HepG2 (cell line): ENCODE results near the gene POLA1. TPM values are rescaled to one million over a fixed set of nuclear protein-coding genes. Genes with fewer than 3 reads are reported as not detected.

Experiments
- ATAC-seq: fragments of 200-7000 bp; cut with Tn5 transposase; 3 replicates; pipeline ENCODE4 v1.9.1; 2020; ENCODE audit warnings: mild to moderate bottlenecking, moderate library complexity
- BruUV-seq: library from RNA; stranded (reverse); fragments of 400-500 nt; replicated peaks from 2 replicates; lab custom pipeline; 2021; lab: Mats Ljungman, UMichigan
- CTCF ChIA-PET: fragments of 300-600 bp; formaldehyde crosslinking; extraction: SDS; loops from one replicate; lab custom pipeline; 2021; ENCODE audit warnings: low total read pairs, inconsistent platforms, low intra/inter-chr PET ratio; lab: Yijun Ruan, JAX
- POLR2A ChIA-PET: fragments of 350-600 bp; sonication (Branson Sonifier 250); formaldehyde crosslinking; loops from one replicate; lab custom pipeline; 2020; ENCODE audit warnings: antibody characterized with exemption, inconsistent platforms; lab: Yijun Ruan, JAX
- DNase-seq: peaks from one replicate; pipeline ENCODE4 v3.0.0-alpha.2; 2015; ENCODE audit warnings: low spot score
- FAIRE-seq: peaks from 3 replicates; lab custom pipeline; 2011; peaks lifted over from hg19 to GRCh38; lab: Jason Lieb, UNC
- H2AFZ ChIP-seq: one replicate; pipeline ENCODE4 v1.6.1; 2011; ENCODE audit warnings: low read length, inconsistent platforms
- H3K27ac ChIP-seq: fragments of 300-600 bp; 3 replicates; pipeline ENCODE4 v1.8.0; 2011; ENCODE audit warnings: mixed run types, mild to moderate bottlenecking, mixed read lengths, low read length, inconsistent platforms; ENCODE audit not compliant: insufficient read depth; ENCODE audit errors: extremely low read length
- H3K27me3 ChIP-seq, 2 experiments: fragments of 200-600 bp in 1 of 2; 2 replicates in 1 of 2; 3 replicates in 1 of 2; pipeline versions ENCODE4 v1.6.0 to v1.8.0; 2011; ENCODE audit warnings: low read length in 2 of 2, mild to moderate bottlenecking in 2 of 2, moderate library complexity in 2 of 2, inconsistent platforms in 1 of 2; ENCODE audit not compliant: insufficient read depth in 2 of 2, control insufficient read depth in 1 of 2
- H3K36me3 ChIP-seq, 2 experiments: fragments of 200-600 bp in 1 of 2; replicated peaks in 1 of 2; 2 replicates in 1 of 2; 3 replicates in 1 of 2; pipeline versions ENCODE4 v1.5.1 to v1.8.0; 2011; ENCODE audit warnings: low read length in 2 of 2, inconsistent platforms in 1 of 2; ENCODE audit not compliant: insufficient read depth in 2 of 2, control insufficient read depth in 1 of 2
- H3K4me1 ChIP-seq: 2 replicates; pipeline ENCODE4 v1.5.1; 2012; ENCODE audit warnings: low read length, inconsistent platforms; ENCODE audit not compliant: insufficient read depth
- H3K4me2 ChIP-seq: 2 replicates; pipeline ENCODE4 v1.6.0; 2011; ENCODE audit warnings: low read depth, low read length, inconsistent platforms
- H3K4me3 ChIP-seq, 3 experiments: fragments of 200-600 bp in 1 of 3; sonication (generic), shearing (Covaris generic) in 1 of 3; replicated peaks in 1 of 3; 2 replicates each; pipeline ENCODE4 v1.5.1; 2011 to 2016; ENCODE audit warnings: low read length in 3 of 3, inconsistent platforms in 2 of 3, low read depth in 2 of 3, mild to moderate bottlenecking in 2 of 3, control low read depth in 1 of 3, mixed read lengths in 1 of 3; ENCODE audit not compliant: insufficient read depth in 1 of 3
- H3K79me2 ChIP-seq: one replicate; pipeline ENCODE4 v1.6.1; 2011; ENCODE audit warnings: low read length, inconsistent platforms; ENCODE audit not compliant: insufficient read depth
- H3K9ac ChIP-seq: 2 replicates; pipeline ENCODE4 v1.6.0; 2011; ENCODE audit warnings: mild to moderate bottlenecking, low read depth, low read length, inconsistent platforms; ENCODE audit not compliant: insufficient read depth
- H3K9me3 ChIP-seq: 2 replicates; pipeline ENCODE4 v1.5.1; 2012; ENCODE audit warnings: mild to moderate bottlenecking, low read length
- H4K20me1 ChIP-seq: 2 replicates; pipeline ENCODE4 v1.6.0; 2011; ENCODE audit warnings: inconsistent platforms, mild to moderate bottlenecking, low read length, moderate library complexity; ENCODE audit not compliant: insufficient read depth
- CENPT ChIP-seq: sonication (generic); formaldehyde crosslinking; IDR thresholded peaks from 2 replicates; pipeline ENCODE4 v1.8.0; 2022; ENCODE audit warnings: low read depth, mild to moderate bottlenecking, moderate library complexity, missing genetic modification reagents
- GLMP ChIP-seq: sonication (generic); formaldehyde crosslinking; IDR thresholded peaks from 2 replicates; pipeline ENCODE4 v1.9.0; 2021; ENCODE audit warnings: missing genetic modification reagents, mild to moderate bottlenecking, borderline replicate concordance
- MATR3 ChIP-seq: sonication (generic); formaldehyde crosslinking; IDR thresholded peaks from 2 replicates; pipeline ENCODE4 v1.4.0; 2020; ENCODE audit warnings: missing genetic modification reagents
- MED13 ChIP-seq: sonication (generic); formaldehyde crosslinking; IDR thresholded peaks from 2 replicates; pipeline ENCODE4 v1.5.0; 2020; ENCODE audit warnings: missing genetic modification reagents
- NFIC ChIP-seq: IDR thresholded peaks from 2 replicates; pipeline ENCODE4 v1.6.1; 2012; ENCODE audit warnings: mild to moderate bottlenecking, low read length, inconsistent platforms
- SNAI1 ChIP-seq: sonication (generic); formaldehyde crosslinking; IDR thresholded peaks from 2 replicates; pipeline ENCODE4 v1.5.0; 2020; ENCODE audit warnings: mild to moderate bottlenecking, missing genetic modification reagents, borderline replicate concordance
- TFDP1 ChIP-seq: IDR thresholded peaks from 2 replicates; pipeline ENCODE4 v1.6.1; 2016; ENCODE audit warnings: missing compliant biosample characterization, missing genetic modification reagents, borderline replicate concordance
- TP53 ChIP-seq: sonication (generic); formaldehyde crosslinking; conservative IDR thresholded peaks from 2 replicates; pipeline ENCODE4 v1.4.0; 2020; ENCODE audit warnings: missing genetic modification reagents
- XRCC5 ChIP-seq: fragments of 200-400 bp; formaldehyde crosslinking; optimal IDR thresholded peaks from 2 replicates; pipeline ENCODE3; 2017; ENCODE audit warnings: mild to moderate bottlenecking, low read length
- ZMYM4 ChIP-seq: sonication (generic); formaldehyde crosslinking; IDR thresholded peaks from 2 replicates; pipeline ENCODE4 v1.8.1; 2023; ENCODE audit warnings: mild to moderate bottlenecking, missing genetic modification reagents
- ZNF670 ChIP-seq: sonication (generic); formaldehyde crosslinking; IDR thresholded peaks from 2 replicates; pipeline ENCODE4 v1.8.0; 2022; ENCODE audit warnings: mild to moderate bottlenecking, missing genetic modification reagents, borderline replicate concordance
- ZSCAN5A ChIP-seq: sonication (generic); formaldehyde crosslinking; IDR thresholded peaks from 2 replicates; pipeline ENCODE4 v1.8.0; 2022; ENCODE audit warnings: mild to moderate bottlenecking, missing genetic modification reagents, borderline replicate concordance
- WGBS: methylation state at CpG from one replicate; pipeline ENCODE4 v1.1.6; 2017; ENCODE audit warnings: low lambda C conversion rate; 5-methylcytosine and 5-hydroxymethylcytosine counted together
- in situ Hi-C: cut with HindIII; loops from 2 replicates; pipeline ENCODE4 v1.10.0; 2017; ENCODE audit warnings: low pct_unique_long_range_greater_than_20kb; ENCODE audit not compliant: extremely low pct_ligation_motif_present
- intact Hi-C: fragments of 100-400 bp; cut with micrococcal nuclease; formaldehyde crosslinking; loops from one replicate; pipeline ENCODE4 v1.10.0; 2022; ENCODE audit not compliant: unreplicated experiment
- polyA plus RNA-seq, 8 experiments: library from polyadenylated mRNA; depleted of rRNA in 3 of 8; stranded (reverse) in 7 of 8; unstranded in 1 of 8; fragments of >200 nt; fragmentation: Illumina TruSeq in 4 of 8; extraction: Trizol in 4 of 8; gene quantifications; 2 replicates each; pipeline versions ENCODE4 v1.2.1 to v1.2.3, GENCODE V29; 2011 to 2016; ENCODE audit warnings: low read depth in 4 of 8, missing spikeins in 1 of 8, mixed read lengths in 1 of 8; ENCODE audit not compliant: insufficient read depth in 1 of 8
- total RNA-seq, 5 experiments: library from RNA; depleted of rRNA; stranded (reverse); fragments of >200 nt; fragmentation: Illumina TruSeq; extraction: Trizol; gene quantifications; 2 replicates each; pipeline ENCODE4 v1.2.3, GENCODE V29; 2016; ENCODE audit warnings: low read depth in 1 of 5

The POLA1 gene
- total and polyA plus RNA-seq, 2 of the 13 experiments (the other 11 are each of a cell fraction or from before 2014, with no cell fraction given) = 3.3 to 26.5 TPM

- TF ChIP-seq TFDP1 (CRISPR knock-in tag) (peak; percentile 75; the same call in 1 of the 2 replicates), ZMYM4 (CRISPR knock-in tag) (0 out of 2 replicates have a peak, but pooled peaks have one; percentile 29)
These were observed 322.0 kb downstream of the POLA1 start, which contains the start of gene ARX (continued) for GRCh38 chrX:25015486-25016360.

GRCh38 chrX:25016361-25016671 lies 322.6 kb downstream of the POLA1 start:
- Histone ChIP-seq H3K4me1 (peaks cover 20% of the 10 kb centered on the region), H3K79me2 (no peaks in the 10 kb centered on the region)
- no peak for TF ChIP-seq ZNF670 (CRISPR knock-in tag)
- no peak for TF ChIP-seq MATR3
- no peak for TF ChIP-seq TP53
- TF ChIP-seq GLMP (CRISPR knock-in tag) = no peak
- no peak for TF ChIP-seq MED13 (CRISPR knock-in tag)
- no peak for TF ChIP-seq SNAI1 (CRISPR knock-in tag)
- TF ChIP-seq NFIC = no peak
- TF ChIP-seq XRCC5 = no peak
- no peak for TF ChIP-seq ZSCAN5A
- no peak for TF ChIP-seq CENPT (CRISPR knock-in tag)
- TF ChIP-seq, all 625 proteins: peak for 0
- Histone ChIP-seq H3K4me2 (no peak overlapping the region; the same call in 1 of the 2 replicates), H3K9me3 (no peaks in the 10 kb centered on the region), H2AFZ (no peak overlapping the region), H3K27ac (no peak overlapping the region), H3K9ac (no peak overlapping the region), H3K36me3 (no peaks in the 10 kb centered on the region), H3K4me3 (no peak overlapping the region; a peak in 1 of 6 replicates), H3K27me3 (peaks cover 6 to 61% of the 10 kb centered on the region in 2 experiments), H4K20me1 (no peaks in the 10 kb centered on the region)
- WGBS = no CpG with 5 or more reads among the region's 20 CpGs
- no peak for FAIRE-seq
- ATAC-seq = no peak
- in situ Hi-C loops (no loop called here), intact Hi-C loops (no loop called here)
- ChIA-PET CTCF (no interaction called here), POLR2A (no interaction called here)
- BruUV-seq = no TSS peak
- DNase-seq = no peak
